BLaER1 treated with 17β-estradiol and CSF1 and Interleukin-3, amounts not matched to agents 10 nM and 100 nM (cell line): ENCODE data around the gene ERV3-1.
"Not testable (repeated sequence)": the region's sequence is repeated elsewhere in the genome, so short reads cannot be mapped to it uniquely, and the experiment has no call there.

Experiments
- H3K27ac ChIP-seq, 11 experiments: shearing (Covaris generic); formaldehyde crosslinking; 2 replicates each; pipeline ENCODE4 v1.8.1; 2022
- H3K27me3 ChIP-seq, 11 experiments: shearing (Covaris generic); formaldehyde crosslinking; 2 replicates each; pipeline ENCODE4 v1.8.1; 2022
- H3K36me3 ChIP-seq, 11 experiments: shearing (Covaris generic); formaldehyde crosslinking; 2 replicates each; pipeline ENCODE4 v1.8.1; 2022
- H3K4me1 ChIP-seq, 10 experiments: shearing (Covaris generic); formaldehyde crosslinking; 2 replicates each; pipeline ENCODE4 v1.8.1; 2022
- H3K4me2 ChIP-seq, 11 experiments: shearing (Covaris generic); formaldehyde crosslinking; 2 replicates each; pipeline ENCODE4 v1.8.1; 2022
- H3K4me3 ChIP-seq, 10 experiments: shearing (Covaris generic); formaldehyde crosslinking; 2 replicates each; pipeline ENCODE4 v1.8.1; 2022
- H3K9ac ChIP-seq, 11 experiments: shearing (Covaris generic); formaldehyde crosslinking; 2 replicates each; pipeline ENCODE4 v1.8.1; 2022
- H3K9me3 ChIP-seq, 11 experiments: shearing (Covaris generic); formaldehyde crosslinking; replicated peaks in 1 of 11; 2 replicates each; pipeline ENCODE4 v1.8.1; 2022
- H4K20me1 ChIP-seq, 11 experiments: shearing (Covaris generic); formaldehyde crosslinking; 2 replicates each; pipeline ENCODE4 v1.8.1; 2022
- Cebpa-rat ChIP-seq, 11 experiments: shearing (Covaris generic); IDR thresholded peaks; 2 replicates each; pipeline ENCODE4 v1.8.1; 2022

ERV3-1 gene

DNA sequence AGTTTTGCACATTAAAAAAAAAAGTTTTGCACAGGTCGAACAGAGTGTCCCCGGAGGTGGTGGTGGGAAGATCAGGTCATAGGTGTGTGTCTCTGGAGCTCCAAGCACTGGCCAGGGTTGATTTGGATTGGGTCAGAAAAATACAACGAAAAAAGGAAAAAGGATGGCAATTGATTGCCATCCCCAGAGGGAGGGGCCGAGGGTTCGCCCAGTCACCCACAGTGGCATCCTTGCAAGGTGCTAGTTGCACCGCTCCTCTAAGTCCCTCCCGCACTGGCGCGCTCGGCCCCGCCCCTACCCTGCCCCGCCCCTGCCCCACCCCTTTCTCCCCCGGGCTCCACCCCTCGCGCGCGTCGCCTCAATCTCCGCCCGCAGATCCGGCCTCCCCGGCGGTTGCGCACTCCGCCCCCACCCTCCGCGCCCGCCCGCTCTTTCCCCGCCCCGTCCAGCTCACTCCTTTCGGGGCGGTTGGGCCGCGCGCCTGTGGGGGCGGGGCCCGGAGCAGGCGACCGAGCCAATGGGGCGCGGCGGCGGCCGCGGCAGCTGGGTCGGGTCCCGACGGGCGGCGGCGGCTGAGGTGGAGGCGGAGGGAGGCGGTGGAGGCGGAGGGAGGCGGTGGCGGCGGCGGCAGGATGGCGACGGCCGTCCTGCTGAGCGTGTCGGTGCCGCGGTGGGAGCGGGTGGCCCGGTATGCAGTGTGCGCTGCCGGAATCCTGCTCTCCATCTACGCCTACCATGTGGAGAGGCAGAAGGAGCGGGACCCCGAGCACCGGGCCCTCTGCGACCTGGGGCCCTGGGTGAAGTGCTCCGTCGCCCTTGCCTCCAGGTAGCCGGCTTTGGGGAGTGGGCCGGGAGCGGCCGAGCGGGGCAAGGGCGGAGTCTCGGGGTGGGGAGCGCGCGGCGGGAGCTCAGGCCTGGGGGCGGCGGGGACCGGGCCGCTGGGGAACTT is 31.5 kb upstream of the ERV3-1 start:
- peaks cover 0 to 13% (median 7%) of the 10 kb centered on the region in 11 experiments; a peak in 17 of 22 replicates for H3K9me3 ChIP-seq
- H3K4me2 ChIP-seq: peak overlapping the region in 5 of 11 experiments; percentile 28 to 87 (median 67); a peak in 7 of 22 replicates
- no peaks in the 10 kb centered on the region for H3K27me3 ChIP-seq
- H3K27ac ChIP-seq: peak overlapping the region; percentile 65 to 90 (median 84); a peak in 21 of 22 replicates
- H3K4me3 ChIP-seq: peak overlapping the region; percentile 62 to 81 (median 74)
- peaks cover 21 to 32% (median 27%) of the 10 kb centered on the region in 10 experiments for H3K4me1 ChIP-seq
- H4K20me1 ChIP-seq: peaks cover 0 to 33% (median 0%) of the 10 kb centered on the region in 11 experiments; a peak in 8 of 22 replicates
- H3K36me3 ChIP-seq: peaks cover 0 to 13% (median 0%) of the 10 kb centered on the region in 11 experiments; a peak in 3 of 22 replicates
- no peak for TF ChIP-seq Cebpa-rat (IDR thresholded peaks at IDR 0.05)
- H3K9ac ChIP-seq: peak overlapping the region; percentile 82 to 90 (median 87)

DNA sequence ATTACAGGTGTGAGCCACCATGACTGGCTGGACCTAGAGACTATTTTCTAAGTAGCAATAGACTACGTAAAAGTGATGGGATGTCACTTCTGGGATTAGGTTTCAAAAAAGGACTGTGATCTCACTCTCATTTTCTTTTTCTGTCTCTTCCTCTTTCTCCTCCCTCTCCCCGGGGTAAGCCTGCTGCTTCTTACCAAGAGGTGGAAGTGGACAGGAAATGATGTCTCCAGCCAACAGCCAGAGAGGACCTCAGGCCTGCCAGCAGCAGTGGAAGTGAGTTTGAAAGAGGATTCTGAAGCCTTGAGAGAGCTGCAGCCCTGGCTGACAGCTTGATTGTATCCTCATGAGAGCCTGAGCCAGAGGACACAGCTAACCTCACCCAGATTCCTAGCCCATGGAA is 30.0 kb upstream of the ERV3-1 start:
- H3K36me3 ChIP-seq, H3K27me3 ChIP-seq: not testable (repeated sequence)
- H4K20me1 ChIP-seq: peaks cover 0 to 23% (median 0%) of the 10 kb centered on the region in 11 experiments; a peak in 8 of 22 replicates
- peak overlapping the region in 2 of 10 experiments; percentile 19 to 31; a peak in 3 of 20 replicates for H3K4me3 ChIP-seq
- peaks cover 0 to 20% (median 10%) of the 10 kb centered on the region in 11 experiments; a peak in 17 of 22 replicates for H3K9me3 ChIP-seq
- H3K27ac ChIP-seq: peak overlapping the region in 9 of 11 experiments; percentile 14 to 84 (median 71); a peak in 16 of 22 replicates
- peak overlapping the region in 6 of 11 experiments; percentile 44 to 71 (median 65); a peak in 12 of 22 replicates for H3K9ac ChIP-seq
- peak overlapping the region; percentile 29 to 87 (median 66); a peak in 21 of 22 replicates for H3K4me2 ChIP-seq
- H3K4me1 ChIP-seq: peaks cover 21 to 32% (median 27%) of the 10 kb centered on the region in 10 experiments

DNA sequence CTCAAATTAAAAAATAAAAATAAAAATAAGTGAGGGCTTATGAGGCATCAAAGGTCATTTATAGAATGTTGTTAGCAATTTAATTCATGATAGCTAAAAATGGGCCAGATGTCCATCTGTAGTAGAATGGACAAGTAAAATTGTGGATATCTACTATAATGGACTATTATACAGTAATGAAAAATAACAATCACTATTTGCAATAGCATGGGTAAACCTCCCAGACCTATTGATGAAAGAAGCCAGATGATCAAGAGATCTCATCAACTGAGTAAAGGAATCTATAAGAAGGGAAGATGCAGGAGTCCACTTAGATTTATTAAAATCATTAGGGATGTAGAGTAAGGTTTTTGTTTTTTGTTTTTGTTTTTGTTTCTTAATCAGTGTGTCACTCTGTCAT is 29.0 kb upstream of the ERV3-1 start:
- not testable (repeated sequence) for H3K36me3 ChIP-seq, H3K27me3 ChIP-seq, H3K9ac ChIP-seq, H3K4me3 ChIP-seq
- peaks cover 0 to 22% (median 10%) of the 10 kb centered on the region in 11 experiments; a peak in 17 of 22 replicates for H3K9me3 ChIP-seq
- peak overlapping the region in 7 of 11 experiments; percentile 29 to 87 (median 67); a peak in 9 of 22 replicates for H3K4me2 ChIP-seq
- H3K27ac ChIP-seq: peak overlapping the region in 5 of 11 experiments; percentile 64 to 84 (median 80); a peak in 11 of 22 replicates
- peaks cover 0 to 18% (median 0%) of the 10 kb centered on the region in 11 experiments; a peak in 8 of 22 replicates for H4K20me1 ChIP-seq
- peaks cover 21 to 32% (median 27%) of the 10 kb centered on the region in 10 experiments for H3K4me1 ChIP-seq

DNA sequence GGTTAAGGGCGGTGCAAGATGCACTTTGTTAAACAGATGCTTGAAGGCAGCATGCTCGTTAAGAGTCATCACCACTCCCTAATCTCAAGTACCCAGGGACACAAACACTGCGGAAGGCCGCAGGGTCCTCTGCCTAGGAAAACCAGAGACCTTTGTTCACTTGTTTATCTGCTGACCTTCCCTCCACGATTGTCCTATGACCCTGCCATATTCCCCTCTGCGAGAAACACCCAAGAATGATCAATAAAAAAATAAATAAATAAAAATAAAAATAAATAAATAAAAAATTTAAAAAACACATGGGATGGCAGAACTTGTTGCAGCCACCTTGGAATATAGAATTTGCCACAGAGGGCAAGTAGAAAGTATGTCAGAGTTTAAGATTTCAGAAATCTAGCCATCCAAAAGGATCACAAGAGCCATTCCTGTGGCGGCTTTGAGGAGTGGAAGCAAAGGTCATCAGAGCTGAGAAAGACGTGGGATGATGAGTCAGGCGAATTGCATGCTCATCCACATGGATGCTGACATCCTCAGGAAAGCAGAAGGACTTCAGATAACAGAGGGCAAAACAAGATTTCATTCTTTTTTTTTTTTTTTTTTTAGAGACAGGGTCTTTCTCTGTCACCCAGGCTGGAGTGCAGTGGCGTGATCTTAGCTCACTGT is 27.8 kb upstream of the ERV3-1 start:
- not testable (repeated sequence) for H3K9ac ChIP-seq, H3K4me3 ChIP-seq, H3K4me2 ChIP-seq, H3K36me3 ChIP-seq, H3K27me3 ChIP-seq, H4K20me1 ChIP-seq, H3K27ac ChIP-seq
- Histone ChIP-seq H3K9me3 (peaks cover 0 to 22% (median 10%) of the 10 kb centered on the region in 11 experiments; a peak in 17 of 22 replicates), H3K4me1 (peaks cover 12 to 22% (median 20%) of the 10 kb centered on the region in 10 experiments)

DNA sequence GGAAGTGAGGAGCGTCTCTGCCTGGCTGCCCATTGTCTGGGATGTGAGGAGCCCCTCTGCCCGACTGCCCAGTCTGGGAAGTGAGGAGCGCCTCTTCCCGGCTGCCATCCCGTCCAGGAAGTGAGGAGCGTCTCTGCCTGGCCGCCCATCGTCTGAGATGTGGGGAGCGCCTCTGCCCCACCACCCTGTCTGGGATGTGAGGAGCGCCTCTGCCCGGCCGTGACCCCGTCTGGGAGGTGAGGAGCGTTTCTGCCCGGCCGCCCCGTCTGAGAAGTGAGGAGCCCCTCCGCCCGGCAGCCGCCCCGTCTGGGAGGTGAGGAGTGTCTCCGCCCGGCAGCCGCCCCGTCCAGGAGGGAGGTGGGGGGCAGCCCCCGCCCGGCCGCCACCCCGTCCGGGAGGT is 26.9 kb upstream of the ERV3-1 start:
- H3K27me3 ChIP-seq, H3K36me3 ChIP-seq, H4K20me1 ChIP-seq, H3K4me3 ChIP-seq, H3K27ac ChIP-seq, H3K4me2 ChIP-seq, H3K9ac ChIP-seq: not testable (repeated sequence)
- H3K9me3 ChIP-seq: peaks cover 0 to 22% (median 10%) of the 10 kb centered on the region in 11 experiments; a peak in 17 of 22 replicates
- peaks cover 11 to 22% (median 19%) of the 10 kb centered on the region in 10 experiments for H3K4me1 ChIP-seq

DNA sequence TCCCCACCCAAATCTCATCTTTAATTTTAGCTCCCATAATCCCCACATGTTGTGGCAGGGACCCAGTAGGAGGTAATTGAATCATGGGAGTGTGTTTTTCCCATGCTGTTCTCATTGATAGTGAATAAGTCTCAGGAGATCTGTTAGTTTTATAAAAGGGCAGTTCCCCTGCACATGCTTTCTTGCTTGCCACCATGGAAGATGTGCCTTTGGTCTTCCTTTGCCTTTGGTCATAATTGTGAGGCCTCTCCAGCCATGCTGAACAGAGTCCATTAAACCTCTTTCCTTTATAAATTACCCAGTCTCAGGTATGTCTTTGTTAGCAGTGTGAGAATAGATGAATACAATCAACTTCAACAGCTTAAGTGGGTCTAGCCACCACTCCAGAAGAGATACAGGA is 18.5 kb upstream of the ERV3-1 start:
- H3K9ac ChIP-seq, H3K27ac ChIP-seq, H3K36me3 ChIP-seq, H3K4me3 ChIP-seq, H3K27me3 ChIP-seq, H3K4me1 ChIP-seq, H4K20me1 ChIP-seq, H3K4me2 ChIP-seq: not testable (repeated sequence)
- H3K9me3 ChIP-seq: peaks cover 0 to 21% (median 12%) of the 10 kb centered on the region in 11 experiments; a peak in 19 of 22 replicates

DNA sequence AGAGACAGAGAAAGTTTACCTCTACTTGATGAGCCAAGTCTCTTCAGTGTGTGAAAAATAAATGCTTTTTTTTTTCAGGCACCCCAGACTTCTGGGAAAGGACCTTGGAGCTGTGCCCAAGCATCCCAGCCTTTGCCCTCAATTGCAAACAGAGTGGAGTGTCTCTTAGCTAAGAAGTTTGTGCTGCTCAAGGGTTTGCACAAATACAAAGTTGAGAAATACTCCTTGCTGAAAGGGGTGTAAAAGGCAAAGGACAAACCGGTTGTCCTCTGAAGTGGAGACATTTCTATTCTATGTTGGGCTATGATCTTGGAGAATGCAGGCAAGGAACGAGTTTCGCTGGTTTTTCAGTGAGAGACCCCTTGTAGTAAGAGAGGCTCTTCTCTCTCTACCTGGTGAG is 14.5 kb upstream of the ERV3-1 start:
- not testable (repeated sequence) for H3K27ac ChIP-seq

DNA sequence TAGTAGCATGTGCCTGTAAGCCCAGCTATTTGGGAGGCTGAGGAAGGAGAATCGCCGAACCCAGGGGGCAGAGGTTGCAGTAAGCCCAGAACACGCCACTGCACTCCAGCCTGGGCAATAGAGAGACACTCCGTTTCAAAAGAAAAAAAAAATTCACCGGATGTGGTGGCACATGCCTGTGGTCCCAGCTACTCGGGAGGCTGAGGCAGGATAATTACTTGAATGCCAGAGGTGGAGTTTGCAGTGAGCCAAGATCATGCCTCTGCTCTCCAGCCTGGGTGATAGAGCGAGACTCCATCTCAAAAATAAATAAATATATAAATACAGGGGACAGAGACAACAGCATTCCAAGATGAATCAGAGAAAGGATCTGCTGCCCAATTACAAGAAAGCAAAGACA is 3.4 kb upstream of the ERV3-1 start:
- not testable (repeated sequence) for H3K4me3 ChIP-seq, H3K27me3 ChIP-seq, H3K36me3 ChIP-seq, H3K9ac ChIP-seq, H3K27ac ChIP-seq, H4K20me1 ChIP-seq, H3K4me2 ChIP-seq
- peaks cover 9 to 27% (median 14%) of the 10 kb centered on the region in 10 experiments; a peak in 17 of 20 replicates for H3K4me1 ChIP-seq
- peaks cover 3 to 16% (median 5%) of the 10 kb centered on the region in 11 experiments; a peak in 18 of 22 replicates for H3K9me3 ChIP-seq

More for the DNA sequence above, 14.5 kb upstream of the ERV3-1 start:
- H3K9me3 ChIP-seq: peaks cover 0 to 21% (median 12%) of the 10 kb centered on the region in 11 experiments; a peak in 19 of 22 replicates
- H3K4me2 ChIP-seq, H3K27me3 ChIP-seq, H3K4me1 ChIP-seq, H3K4me3 ChIP-seq, H3K36me3 ChIP-seq, H4K20me1 ChIP-seq, H3K9ac ChIP-seq: not testable (repeated sequence)

DNA sequence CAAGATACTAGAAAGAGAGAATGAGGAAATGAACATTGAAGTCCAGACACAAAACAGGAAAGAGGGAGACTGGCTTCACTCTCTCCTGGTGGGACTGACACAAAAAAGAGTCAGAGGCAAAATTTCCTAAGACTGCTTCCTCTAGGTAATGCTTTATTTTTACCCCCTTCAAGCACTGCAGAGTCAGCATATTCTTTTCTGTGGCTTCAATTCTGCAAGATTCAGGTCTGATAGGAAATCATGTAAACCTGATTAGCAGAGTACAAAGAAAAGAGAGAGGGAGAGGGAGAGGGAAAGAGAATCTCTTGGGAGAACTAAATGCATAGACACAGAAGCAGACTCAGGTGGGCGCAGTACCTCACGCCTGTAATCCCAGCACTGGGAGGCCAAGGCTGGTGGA is 2.9 kb upstream of the ERV3-1 start:
- not testable (repeated sequence) for H3K27me3 ChIP-seq, H3K4me2 ChIP-seq, H3K27ac ChIP-seq, H4K20me1 ChIP-seq, H3K9ac ChIP-seq, H3K4me3 ChIP-seq
- Histone ChIP-seq H3K36me3 (peaks cover 7 to 11% (median 9%) of the 10 kb centered on the region in 11 experiments; a peak in 21 of 22 replicates), H3K9me3 (peaks cover 8 to 20% (median 9%) of the 10 kb centered on the region in 11 experiments; a peak in 21 of 22 replicates), H3K4me1 (peaks cover 11 to 29% (median 18%) of the 10 kb centered on the region in 10 experiments; a peak in 17 of 20 replicates)

DNA sequence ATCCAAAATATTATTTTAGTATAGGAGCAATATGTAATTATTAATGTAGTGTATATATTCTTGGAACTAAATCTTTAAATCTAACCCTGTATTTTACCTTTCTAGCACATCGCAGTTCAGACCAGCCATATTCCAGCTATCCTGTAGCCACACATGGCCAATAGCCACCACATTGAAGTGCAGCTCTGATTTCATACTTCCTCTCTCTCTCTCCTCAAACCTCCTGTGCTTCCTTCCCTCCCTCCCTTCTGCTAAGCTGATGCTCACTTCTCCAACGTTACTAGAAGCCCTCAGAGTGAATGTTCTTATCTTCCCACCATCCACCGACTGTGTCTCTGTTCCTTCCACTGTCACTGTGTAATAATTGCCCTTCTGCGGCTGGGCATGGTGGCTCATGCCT is 549 bp upstream of the ERV3-1 start:
- Histone ChIP-seq H3K4me1 (peaks cover 11 to 35% (median 22%) of the 10 kb centered on the region in 10 experiments; a peak in 17 of 20 replicates), H3K36me3 (peaks cover 30 to 34% (median 32%) of the 10 kb centered on the region in 11 experiments), H3K4me2 (peak overlapping the region; percentile 21 to 86 (median 44); a peak in 17 of 22 replicates), H3K4me3 (peak overlapping the region; percentile 79 to 98 (median 87); a peak in 17 of 20 replicates), H3K27ac (peak overlapping the region in 10 of 11 experiments; percentile 86 to 98 (median 94); a peak in 21 of 22 replicates), H3K9ac (peak overlapping the region in 10 of 11 experiments; percentile 88 to 98 (median 94); a peak in 16 of 22 replicates), H3K9me3 (peaks cover 32 to 44% (median 33%) of the 10 kb centered on the region in 11 experiments)
- H4K20me1 ChIP-seq, H3K27me3 ChIP-seq: not testable (repeated sequence)
